GM21381 (cell line): ENCODE results near the gene NUCB2.
A peak's percentile ranks its signal among the peaks of the same experiment; 100 is the strongest.
"Not testable (repeated sequence)": the region's sequence is repeated elsewhere in the genome, so short reads cannot be mapped to it uniquely, and the experiment has no call there.

Experiments used
- ATAC-seq: cut with Tn5 transposase; IDR thresholded peaks from one replicate; pipeline ENCODE4 v1.9.1; 2021; ENCODE audit warnings: mild to moderate bottlenecking, moderate library complexity; ENCODE audit not compliant: unreplicated experiment

NUCB2 gene

DNA sequence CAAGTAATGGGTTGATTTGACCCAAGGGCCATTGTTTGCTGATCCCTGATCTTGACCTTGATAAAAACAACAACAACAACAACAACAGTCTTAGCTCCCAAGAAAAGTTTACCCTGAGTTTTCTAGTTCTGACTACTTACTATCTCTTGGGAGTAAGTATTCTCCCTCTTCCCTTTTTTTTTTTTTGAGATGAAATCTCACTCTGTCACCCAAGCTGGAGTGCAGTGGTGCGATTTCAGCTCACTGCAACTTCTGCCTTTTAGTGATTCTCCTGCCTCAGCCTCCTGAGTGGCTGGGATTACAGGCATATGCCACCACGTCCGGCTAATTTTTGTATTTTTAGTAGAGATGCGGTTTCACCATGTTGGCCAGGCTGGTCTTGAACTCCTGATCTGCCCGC lies 8.0 kb upstream of the NUCB2 start:
- not testable (repeated sequence) for ATAC-seq

DNA sequence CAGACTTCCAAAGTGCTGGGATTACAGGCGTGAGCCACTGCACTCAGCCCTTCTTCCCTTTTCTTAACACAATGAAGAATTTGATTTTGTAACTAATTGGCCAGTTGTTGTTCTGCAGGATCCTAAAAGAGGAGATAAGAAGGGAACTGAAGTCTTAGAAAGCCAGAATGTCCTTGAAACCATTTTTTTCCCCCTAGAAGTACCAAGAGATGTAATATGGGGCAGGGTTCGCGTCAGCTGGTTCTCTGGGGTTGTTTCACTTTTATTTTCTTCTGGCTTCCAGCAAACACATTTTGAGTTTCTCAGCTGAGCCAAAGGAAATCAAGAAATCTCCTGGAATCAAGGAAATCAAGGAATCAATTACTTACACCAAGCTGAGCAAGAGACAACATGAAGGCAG lies 7.6 kb upstream of the NUCB2 start:
- ATAC-seq, result no peak

DNA sequence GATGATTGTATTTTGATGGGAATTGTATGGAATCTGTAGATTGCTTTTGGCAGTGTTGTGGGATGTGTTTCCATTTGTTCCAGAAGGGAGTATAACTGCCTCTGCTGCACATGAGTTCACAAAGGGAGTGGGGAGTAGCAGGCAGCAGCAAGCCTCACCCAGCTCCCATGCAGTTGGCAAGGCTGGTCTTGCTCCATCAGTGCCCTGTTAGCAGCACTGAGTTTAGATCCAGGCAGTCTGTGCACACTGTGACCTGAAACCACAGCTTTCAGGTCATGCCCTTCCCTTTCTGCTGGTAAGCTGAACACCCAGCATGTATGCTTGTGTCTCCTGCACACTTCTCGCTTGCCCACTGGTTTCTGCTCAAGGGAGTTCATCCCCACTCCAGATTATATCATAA lies 3.7 kb upstream of the NUCB2 start:
- ATAC-seq, result no peak

DNA sequence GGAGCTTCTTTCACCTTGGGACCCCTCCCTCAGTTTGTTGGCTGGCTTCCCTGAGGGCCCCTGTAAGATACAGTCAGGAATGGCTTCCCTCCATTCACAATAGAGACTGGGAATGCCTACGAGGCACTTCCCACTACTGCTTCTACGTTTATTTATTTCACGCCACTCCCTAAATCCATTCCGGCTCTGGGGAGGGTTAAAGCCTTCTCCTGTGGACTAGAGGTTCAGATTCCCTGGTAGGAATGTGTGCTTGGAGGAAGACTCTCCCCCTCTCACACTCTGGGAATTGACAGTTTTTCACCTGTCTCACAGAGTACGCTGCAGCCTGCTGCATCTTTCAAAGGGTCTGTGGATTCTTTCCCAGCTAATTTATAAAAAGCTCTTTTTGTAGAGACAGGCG lies 3.3 kb upstream of the NUCB2 start:
- no peak for ATAC-seq

DNA sequence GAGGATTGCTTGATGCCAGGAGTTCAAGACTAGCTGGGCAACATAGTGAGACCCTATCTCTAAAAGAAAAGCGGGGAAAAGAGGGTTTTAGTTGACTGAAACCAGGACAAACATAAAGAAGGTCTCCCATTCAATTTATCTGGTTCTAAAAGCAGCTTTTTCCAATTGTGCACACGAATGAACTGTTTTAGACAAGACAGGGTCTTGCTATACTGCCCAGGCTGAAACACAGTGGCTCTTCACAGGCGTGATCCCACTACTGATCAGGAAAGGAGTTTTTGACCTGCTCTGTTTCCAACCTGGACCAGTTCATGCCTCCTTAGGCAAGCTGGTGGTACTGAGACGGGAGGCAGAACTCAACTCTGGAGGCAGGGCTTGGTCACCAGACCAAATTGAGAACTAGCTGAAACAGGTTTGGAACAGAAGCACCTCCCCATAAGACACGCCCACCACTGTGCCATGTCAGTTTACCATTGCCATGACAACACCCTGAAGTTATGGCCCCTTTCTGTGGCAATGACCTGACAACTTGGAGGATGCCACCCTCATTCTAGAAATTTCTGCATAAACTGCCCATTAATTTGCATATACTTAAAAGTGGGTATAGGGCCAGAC lies 2.8 kb upstream of the NUCB2 start:
- ATAC-seq, result no peak

DNA sequence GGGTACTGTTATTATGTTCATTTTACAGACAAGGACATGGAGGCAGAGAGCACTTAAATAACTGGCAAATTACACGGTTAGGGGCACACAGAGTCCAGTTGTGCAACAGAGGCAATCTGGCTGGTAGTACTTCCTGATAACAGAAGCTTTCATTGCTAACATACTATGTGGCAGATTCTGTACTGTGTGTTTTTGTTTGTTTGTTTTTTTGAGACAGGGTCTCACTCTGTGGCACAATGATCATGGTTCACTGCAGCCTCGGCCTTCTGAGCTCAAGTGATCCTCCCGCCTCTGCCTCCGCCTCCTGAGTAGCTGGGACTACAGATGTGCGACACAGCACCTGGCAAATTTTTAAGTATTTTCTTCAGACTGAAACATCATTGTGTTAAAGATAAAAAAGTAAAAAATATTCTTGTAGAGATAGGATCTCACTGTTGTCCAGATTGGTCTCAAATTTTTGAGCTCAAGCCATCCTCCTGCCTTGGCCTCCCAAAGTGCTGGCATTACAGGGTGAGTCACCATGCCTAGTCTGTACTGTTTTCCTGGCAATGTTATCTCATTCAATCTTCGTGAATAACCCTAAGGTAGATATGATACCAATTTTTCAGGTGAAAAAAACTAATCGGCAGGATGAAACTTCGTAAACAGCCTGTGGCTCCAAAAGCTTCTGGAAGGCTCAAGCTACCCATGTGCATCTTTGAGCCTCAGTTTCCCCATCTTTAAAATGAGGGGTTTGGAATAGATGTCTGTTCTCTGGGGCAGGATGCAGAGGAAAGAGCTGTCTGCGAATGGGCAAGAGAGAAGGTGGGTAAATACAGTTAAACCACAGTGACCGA lies 921 bp upstream of the NUCB2 start:
- ATAC-seq, result no peak

DNA sequence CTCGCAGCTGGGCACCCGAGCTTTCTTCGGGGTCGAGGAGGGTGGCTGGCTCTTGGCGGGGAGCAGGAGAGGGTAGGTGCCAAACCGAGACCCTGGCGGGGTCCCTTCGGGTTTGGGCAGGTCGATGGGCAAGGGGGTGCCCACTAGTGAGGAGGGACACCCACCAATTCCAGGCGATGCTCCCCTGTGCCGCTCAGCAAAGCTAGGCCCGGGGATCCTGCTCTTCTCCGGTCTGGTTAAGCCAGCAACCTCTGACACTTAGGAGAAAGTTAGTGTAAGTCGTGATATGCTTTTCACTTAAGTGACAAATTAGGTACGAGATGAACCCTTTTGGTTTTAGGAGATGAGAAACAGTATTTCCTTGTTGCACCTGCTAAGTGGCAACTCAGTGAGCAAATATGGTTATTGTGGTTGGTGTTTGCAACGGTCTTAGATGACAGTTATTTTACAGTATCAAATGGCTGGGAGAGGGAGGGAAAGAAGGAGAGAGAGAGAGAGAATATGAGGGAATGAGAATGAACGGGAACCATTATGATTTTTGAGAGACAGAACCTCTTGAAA lies 565 bp downstream of the NUCB2 start:
- peak; percentile 13 for ATAC-seq

DNA sequence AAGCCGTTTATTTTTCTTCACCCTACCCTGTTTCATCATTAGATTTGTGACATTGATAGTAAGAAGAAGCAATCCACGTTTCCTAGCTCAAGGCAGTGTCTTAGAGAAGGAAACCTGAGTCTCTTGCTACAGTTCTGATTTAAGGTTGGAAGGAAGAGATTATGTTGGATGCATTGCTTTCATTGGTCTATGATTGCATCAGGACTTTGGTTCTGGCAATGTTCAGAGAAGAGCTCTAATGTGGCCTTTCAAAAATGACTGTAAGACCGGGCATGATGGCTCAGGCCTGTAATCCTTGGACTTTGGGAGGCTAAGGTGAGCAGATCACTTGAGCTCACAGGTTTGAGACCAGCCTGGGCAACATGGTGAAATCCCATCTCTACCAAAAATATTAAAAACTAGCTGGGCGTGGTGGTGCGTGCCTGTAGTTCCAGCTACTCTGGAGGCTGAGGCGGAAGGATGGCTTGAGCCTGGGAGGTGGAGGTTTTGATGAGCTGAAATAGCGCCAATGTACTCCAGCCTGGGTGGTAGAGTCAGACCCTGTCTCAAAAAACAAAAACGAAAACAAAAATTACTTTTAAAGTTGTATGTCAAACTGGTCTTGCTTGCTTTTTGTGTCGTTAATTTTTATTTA lies 4.1 kb downstream of the NUCB2 start:
- ATAC-seq, result no peak

DNA sequence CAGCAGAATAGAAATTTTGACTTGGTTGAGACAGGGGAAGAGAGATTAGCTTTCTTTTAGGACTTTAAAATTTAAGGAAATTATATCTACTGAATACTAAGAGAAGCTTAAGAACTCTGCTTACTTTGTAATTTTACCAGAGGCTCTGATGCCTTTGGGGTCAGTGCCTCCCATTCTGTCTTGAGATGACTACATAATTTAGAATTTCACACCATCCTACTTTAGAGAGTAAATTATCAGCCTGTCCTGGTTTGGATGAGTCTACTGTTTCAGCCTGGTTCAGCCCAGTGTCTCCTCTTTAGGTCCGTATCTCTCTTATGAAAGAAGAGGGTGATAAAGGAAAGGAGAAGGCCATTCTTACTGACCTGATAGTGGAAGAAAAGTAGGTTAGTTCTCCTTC lies 9.8 kb downstream of the NUCB2 start:
- no peak for ATAC-seq

DNA sequence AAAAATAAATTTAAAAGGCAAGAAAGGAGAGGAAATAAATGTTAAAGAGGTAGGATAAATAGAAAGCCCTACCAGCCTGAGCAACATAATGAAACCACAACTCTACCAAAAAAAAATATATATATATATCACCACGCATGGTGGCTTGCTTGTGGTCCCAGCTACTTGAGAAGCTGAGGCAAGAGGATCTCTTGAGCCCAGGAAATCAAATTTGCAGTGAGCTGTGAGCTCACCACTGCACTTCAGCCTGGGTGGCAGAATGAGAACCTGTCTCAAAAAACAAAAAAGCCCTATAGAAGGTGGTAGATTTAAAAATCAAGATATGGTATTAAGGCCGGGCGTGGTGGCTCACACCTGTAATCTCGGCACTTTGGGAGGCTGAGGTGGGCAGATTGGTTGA lies 10.5 kb downstream of the NUCB2 start:
- no peak for ATAC-seq

DNA sequence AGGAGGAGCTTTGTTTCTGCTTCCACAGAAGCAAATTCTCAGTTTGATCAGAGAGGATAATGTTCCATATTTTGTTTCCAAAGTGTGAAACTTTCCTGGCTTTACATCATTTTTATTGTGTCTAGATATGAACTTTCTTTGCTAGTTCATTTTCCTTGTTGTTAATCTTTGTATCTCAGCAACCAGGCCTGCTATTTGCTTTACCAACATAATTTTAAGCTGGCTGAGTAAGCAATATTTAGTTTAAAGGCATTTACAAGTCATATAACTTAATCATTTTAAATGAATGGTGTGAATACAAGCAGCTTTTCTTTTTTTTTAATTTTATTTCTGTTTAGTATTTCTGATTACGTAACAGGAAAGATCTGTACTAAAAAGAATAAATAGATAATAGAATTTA lies 15.2 kb downstream of the NUCB2 start:
- no peak for ATAC-seq

DNA sequence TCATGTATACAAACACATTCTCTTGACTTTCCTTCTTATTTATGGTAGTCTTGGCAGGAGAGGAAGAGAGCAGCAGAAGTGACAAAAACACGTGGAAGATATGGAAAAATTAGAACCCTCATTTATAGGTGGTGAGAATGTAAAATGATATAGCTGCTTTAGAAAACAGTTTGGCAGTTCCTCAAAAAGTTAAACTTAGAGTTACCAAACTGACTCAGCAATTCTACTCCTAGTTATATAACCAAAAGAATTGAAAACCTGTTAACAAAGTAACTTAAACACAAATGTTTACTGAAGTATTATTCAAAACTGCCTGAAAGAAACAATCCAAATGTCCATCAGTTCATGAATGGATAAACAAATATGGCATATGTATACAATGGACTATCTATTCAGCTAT lies 16.8 kb downstream of the NUCB2 start:
- no peak for ATAC-seq

DNA sequence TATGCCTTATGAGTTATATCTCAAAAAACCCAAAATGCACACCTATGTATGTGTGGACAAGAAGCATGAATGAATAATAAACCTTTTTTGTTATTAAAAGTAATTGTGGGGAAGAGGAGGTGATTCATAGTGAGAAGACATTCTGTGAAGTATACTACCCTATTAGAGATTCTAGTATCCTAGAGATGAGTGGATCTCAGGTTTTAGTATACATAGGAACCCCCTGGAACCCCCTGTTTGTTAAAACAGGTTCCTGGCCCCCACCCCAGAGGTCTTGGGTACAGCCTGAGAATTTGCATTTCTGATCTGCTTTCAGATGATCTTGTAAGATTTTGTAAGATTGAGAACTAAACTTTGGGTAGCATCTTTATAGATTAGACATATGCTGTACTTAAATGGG lies 17.5 kb downstream of the NUCB2 start:
- ATAC-seq, result no peak

DNA sequence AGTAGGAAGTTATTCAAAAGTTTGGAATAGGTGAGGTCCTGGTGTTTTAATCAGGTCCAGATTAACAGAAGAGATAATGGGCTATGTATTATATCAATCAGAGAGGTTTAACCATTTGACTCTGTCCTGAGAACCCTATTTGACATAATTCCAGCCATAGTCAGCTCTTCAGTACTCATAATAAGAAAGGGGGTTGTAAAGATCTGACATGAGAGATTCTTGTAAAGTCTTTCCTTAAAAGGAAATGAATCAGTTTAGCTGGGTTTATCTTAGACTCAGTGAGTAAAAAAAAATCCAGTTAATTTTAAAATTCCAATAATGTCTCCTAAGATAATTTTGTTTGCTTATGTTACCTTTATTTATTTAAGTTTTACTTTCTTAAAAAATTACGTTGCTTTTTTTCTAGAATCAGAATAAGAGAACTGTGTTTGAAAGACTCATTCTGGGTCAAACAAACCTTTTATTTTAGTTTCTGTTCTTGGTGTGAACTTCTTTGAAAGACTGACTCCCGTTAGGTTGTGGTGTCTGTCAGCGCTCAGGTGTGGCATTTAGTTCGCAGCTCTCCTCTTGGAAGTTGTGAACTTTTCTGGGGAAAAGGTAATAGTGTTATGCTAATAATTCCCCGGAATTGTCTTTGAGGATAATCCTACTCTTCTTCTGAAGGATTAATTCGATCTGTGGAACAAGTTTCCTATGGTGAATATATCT lies 20.5 kb downstream of the NUCB2 start:
- ATAC-seq, result no peak

DNA sequence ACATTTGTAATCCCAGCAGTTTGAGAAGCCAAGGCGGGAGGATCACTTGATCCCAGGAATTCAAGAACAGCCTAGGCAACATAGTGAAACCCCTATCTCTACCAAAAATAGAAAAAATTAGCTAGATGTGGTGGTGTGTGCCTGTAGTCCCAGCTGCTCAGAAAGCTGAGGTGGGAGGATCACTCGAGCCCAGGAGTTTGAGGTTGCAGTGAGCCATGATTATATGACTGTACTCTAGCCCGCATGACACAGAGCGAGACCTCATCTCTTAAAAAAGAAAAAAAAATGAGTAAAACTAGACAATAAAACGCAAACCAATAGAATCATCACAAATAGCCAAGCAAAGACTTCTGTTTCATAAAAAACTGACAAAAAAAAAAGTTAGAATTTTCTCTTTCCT lies 21.8 kb downstream of the NUCB2 start:
- ATAC-seq, result peak; percentile 82

DNA sequence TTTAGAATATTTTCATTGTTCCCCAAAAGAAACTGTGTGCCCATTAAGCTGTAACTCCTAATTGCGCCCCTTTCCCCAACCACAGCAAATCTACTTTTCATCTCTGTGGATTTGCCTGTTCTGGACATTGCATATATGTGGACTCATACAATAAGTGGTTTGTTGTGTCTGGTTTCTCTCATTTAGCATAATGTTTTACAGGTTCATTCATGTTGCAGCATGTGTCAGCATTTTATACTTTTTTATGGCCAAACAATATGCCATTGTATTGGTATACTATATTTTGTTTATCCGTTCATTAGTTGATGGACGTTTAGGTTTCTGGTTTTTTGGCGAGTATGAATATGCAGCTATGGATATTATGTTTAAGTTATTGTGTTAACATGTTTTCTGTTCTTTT lies 23.8 kb downstream of the NUCB2 start:
- ATAC-seq, result no peak

DNA sequence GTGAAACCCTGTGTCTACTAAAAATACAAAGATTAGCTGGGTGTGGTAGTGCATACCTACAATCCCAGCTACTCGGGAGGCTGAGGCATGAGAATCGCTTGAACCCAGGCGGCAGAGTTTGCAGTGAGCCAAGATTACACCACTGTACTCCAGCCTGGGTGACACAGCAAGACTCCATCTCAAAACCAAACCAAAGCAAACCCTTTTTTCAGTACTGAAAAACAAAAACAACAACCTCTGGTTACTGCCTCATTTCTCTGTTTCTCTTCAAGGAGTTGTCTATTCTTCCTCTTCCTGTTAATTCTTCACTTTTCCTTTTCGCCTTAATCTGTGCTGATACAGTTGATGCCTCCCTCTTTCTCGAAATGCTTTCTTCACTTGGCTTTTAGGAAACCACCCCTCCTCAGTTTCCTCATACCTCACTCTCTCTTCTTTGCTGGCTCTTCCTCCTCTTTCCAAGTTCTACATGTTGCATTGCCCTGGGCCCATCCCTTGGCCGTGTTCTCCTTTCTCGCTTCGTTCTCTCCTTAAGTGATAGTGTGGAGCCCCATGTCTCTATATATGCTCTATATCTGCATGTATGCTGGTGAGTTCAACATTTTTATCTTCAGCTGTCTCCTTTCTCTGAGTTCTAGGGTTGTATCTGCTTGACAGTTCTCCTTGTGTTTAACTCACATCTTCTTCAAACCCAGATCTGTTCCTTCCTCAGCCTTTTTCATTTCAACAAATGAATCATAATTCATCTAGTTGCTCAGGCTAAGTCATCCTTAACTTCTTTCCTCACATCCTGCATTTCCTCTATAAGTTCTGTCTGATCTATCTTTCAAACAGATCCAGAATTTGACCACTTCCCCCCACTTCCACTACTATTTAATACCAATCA lies 37.1 kb downstream of the NUCB2 start:
- ATAC-seq, result no peak

DNA sequence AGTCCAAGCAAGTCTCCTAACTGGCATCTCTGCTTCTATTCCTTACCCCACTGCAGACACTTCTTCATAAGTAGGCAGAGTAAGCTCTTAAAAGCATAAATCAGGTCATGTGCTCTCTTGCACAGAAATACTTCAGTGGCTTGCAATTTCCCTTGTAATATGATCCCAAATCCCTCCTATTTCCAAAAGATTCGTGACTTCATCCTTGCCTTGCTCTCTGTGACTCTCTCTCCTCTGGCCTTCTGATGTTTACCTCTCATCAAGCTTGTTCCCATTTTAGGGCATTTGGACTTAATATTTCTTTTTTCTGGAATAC lies 37.7 kb downstream of the NUCB2 start:
- no peak for ATAC-seq

DNA sequence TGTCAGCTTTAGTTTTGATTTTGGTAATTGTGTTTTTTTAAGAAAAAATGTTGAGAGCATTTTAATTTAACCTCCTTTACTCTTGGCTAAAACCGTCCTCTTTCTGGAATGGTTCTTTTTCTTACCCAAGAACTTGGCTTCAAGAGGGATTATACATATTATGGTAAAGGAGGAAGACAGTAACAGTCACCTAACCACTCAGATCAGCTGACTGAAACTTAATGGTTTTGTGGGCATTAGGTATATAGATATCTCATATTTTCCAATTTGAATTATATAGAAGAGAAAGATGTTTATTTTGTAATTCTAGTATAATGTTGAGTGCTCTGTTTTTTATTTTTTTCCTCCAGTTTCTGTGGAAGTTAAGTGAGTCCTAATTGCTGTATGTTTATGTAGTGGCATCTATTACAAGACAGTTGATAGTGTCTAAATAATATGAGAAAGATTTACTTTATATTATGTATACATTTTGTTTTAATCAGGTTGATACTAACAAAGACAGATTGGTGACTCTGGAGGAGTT lies 38.4 kb downstream of the NUCB2 start:
- no peak for ATAC-seq

DNA sequence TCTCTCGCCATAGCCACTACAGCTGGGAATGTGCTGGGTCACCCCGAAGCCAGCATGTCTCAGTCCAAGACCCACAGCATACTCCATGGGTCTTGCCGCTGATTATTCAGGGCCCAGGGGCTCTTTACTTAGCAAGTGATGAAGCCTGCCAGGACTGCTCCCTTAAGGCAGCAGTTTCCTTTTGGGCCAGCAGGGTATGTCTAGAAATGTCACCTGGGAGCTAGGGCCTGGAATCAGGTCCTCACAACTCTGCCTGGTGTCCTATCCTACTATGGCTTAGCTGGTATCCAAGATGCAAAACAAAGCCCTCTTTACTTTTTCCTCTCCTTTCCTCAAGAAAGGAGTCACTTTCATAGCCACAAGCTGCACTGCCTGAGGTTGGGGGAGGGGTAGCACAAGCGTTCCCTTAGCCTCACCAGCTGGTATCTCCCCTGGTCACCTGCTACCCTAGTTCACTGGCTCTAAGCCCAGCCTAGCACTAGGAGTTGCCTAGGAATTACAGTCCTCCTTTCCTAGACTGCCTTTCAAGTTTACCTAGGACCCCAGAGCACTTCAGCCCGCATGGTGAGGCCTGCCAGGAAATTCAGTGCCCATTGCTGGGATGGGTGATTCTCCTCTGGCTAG lies 52.4 kb downstream of the NUCB2 start:
- ATAC-seq, result no peak
